ENCODE data around the gene TMEM245.

GRCh38 chr9:109149089-109149488, 29.3 kb upstream of the TMEM245 start:
- TF ChIP-seq CTCF (IDR thresholded peaks at IDR 0.05) (no peak), POLR2A (IDR thresholded peaks at IDR 0.05) (no peak), EP300 (IDR thresholded peaks at IDR 0.05) (no peak)
